SU-DHL-6 (cell line): ENCODE results near the gene PCNX3.

ENCODE experiments used
- H2AFZ ChIP-seq: fragments of 200-600 bp; sonication (generic); 2 replicates; pipeline ENCODE4 v1.6.1; 2014; ENCODE audit warnings: low read depth, mild to moderate bottlenecking, moderate library complexity, mixed read lengths, antibody characterized with exemption, low read length; ENCODE audit not compliant: severe bottlenecking
- H3F3A ChIP-seq: fragments of 200-600 bp; shearing (Covaris generic); 2 replicates; pipeline ENCODE4 v1.6.0; 2016; ENCODE audit warnings: antibody characterized with exemption, mild to moderate bottlenecking; ENCODE audit not compliant: insufficient read depth
- H3K27ac ChIP-seq: fragments of 200-600 bp; sonication (generic); 2 replicates; pipeline ENCODE4 v1.5.1; 2016; ENCODE audit warnings: low read depth, mild to moderate bottlenecking, low read length, moderate library complexity, mixed read lengths
- H3K27me3 ChIP-seq: fragments of 200-600 bp; sonication (generic), shearing (Covaris generic); 2 replicates; pipeline ENCODE4 v1.6.0; 2014; ENCODE audit warnings: mild to moderate bottlenecking, low read length
- H3K36me3 ChIP-seq: fragments of 200-600 bp; sonication (generic); 2 replicates; pipeline ENCODE4 v1.6.1; 2014; ENCODE audit warnings: mild to moderate bottlenecking, low read length, mixed read lengths
- H3K4me2 ChIP-seq: fragments of 300-600, 200-600 bp; shearing (Covaris generic), sonication (generic); 2 replicates; pipeline ENCODE4 v1.6.0; 2014; ENCODE audit warnings: low read length, low read depth, mild to moderate bottlenecking; ENCODE audit not compliant: poor library complexity, severe bottlenecking
- H3K4me3 ChIP-seq: fragments of 200-600 bp; sonication (generic); 2 replicates; pipeline ENCODE4 v1.5.1; 2014; ENCODE audit warnings: antibody characterized with exemption, low read length, mild to moderate bottlenecking, mixed read lengths; ENCODE audit not compliant: insufficient read depth, poor library complexity, severe bottlenecking
- H3K79me2 ChIP-seq: fragments of 200-600 bp; sonication (generic); 2 replicates; pipeline ENCODE4 v1.6.1; 2014; ENCODE audit warnings: mild to moderate bottlenecking, low read length, moderate library complexity; ENCODE audit not compliant: insufficient read depth
- H3K9ac ChIP-seq: fragments of 200-600 bp; sonication (generic); 2 replicates; pipeline ENCODE4 v1.7.0; 2014; ENCODE audit warnings: mild to moderate bottlenecking, low read length
- H3K9me2 ChIP-seq: fragments of 200-600 bp; sonication (generic); replicated peaks from 2 replicates; pipeline ENCODE4 v1.6.1; 2014; ENCODE audit warnings: low read length; ENCODE audit not compliant: insufficient read depth
- H3K9me3 ChIP-seq: fragments of 200-600 bp; sonication (generic); 2 replicates; pipeline ENCODE4 v1.6.1; 2014; ENCODE audit warnings: low read length, mixed read lengths; ENCODE audit not compliant: insufficient read depth
- H4K20me1 ChIP-seq: fragments of 200-600 bp; sonication (generic); 2 replicates; pipeline ENCODE4 v1.6.1; 2014; ENCODE audit warnings: low read depth, mild to moderate bottlenecking, antibody characterized with exemption, low read length, moderate library complexity, mixed read lengths
- EZH2phosphoT487 ChIP-seq: fragments of 200-600 bp; sonication (generic), shearing (Covaris generic); conservative IDR thresholded peaks from 2 replicates; pipeline ENCODE4 v1.6.1; 2018; ENCODE audit warnings: mild to moderate bottlenecking, antibody characterized with exemption, low read length, moderate library complexity, mixed read lengths
- TF ChIP-seq, protein P1 (sequence below): fragments of 200-600 bp; sonication (generic); IDR thresholded peaks from one replicate; pipeline ENCODE4 v1.5.1; 2017; ENCODE audit warnings: antibody characterized with exemption, mild to moderate bottlenecking, low read length, moderate library complexity; ENCODE audit not compliant: insufficient read depth, poor library complexity, severe bottlenecking

Gene PCNX3

DNA sequence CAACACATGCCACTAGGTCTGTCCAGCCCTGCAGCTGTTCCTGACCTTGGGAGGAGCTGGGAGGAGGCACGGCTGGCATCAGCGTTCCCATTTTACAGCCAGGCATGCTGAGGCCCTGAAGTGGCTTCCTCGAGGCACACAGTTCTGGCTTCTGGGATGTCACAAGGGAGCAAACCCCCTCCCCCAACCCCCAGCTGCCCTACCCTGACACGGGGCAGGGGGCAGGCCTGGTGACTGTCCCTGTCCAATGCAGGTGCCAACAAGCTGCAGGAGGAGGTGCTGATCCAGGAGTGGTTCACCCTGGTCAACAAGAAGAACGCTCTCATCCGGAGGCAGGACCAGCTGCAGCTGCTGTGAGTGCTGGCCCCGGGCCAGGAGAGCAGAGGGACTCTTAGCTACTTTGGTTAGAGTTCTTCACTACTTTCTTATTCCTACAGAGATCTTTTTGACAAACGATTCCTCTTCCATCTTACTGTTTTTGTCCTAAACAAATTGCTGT is 25.3 kb upstream of the PCNX3 start:
- H3K27ac ChIP-seq = no peak overlapping the region
- no peak overlapping the region for H2AFZ ChIP-seq
- H3K4me3 ChIP-seq = no peak overlapping the region
- H3K9me2 ChIP-seq = no peaks in the 10 kb centered on the region
- no peaks in the 10 kb centered on the region for H3K79me2 ChIP-seq
- no peaks in the 10 kb centered on the region for H3K9me3 ChIP-seq
- no peaks in the 10 kb centered on the region for H4K20me1 ChIP-seq
- no peak overlapping the region for H3K9ac ChIP-seq
- no peaks in the 10 kb centered on the region for H3K36me3 ChIP-seq
- H3F3A ChIP-seq = no peaks in the 10 kb centered on the region
- no peak overlapping the region for H3K4me2 ChIP-seq
- H3K27me3 ChIP-seq = no peaks in the 10 kb centered on the region
- no peak for TF ChIP-seq EZH2phosphoT487
- TF ChIP-seq, protein P1, sequence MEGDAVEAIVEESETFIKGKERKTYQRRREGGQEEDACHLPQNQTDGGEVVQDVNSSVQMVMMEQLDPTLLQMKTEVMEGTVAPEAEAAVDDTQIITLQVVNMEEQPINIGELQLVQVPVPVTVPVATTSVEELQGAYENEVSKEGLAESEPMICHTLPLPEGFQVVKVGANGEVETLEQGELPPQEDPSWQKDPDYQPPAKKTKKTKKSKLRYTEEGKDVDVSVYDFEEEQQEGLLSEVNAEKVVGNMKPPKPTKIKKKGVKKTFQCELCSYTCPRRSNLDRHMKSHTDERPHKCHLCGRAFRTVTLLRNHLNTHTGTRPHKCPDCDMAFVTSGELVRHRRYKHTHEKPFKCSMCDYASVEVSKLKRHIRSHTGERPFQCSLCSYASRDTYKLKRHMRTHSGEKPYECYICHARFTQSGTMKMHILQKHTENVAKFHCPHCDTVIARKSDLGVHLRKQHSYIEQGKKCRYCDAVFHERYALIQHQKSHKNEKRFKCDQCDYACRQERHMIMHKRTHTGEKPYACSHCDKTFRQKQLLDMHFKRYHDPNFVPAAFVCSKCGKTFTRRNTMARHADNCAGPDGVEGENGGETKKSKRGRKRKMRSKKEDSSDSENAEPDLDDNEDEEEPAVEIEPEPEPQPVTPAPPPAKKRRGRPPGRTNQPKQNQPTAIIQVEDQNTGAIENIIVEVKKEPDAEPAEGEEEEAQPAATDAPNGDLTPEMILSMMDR = no peak

DNA sequence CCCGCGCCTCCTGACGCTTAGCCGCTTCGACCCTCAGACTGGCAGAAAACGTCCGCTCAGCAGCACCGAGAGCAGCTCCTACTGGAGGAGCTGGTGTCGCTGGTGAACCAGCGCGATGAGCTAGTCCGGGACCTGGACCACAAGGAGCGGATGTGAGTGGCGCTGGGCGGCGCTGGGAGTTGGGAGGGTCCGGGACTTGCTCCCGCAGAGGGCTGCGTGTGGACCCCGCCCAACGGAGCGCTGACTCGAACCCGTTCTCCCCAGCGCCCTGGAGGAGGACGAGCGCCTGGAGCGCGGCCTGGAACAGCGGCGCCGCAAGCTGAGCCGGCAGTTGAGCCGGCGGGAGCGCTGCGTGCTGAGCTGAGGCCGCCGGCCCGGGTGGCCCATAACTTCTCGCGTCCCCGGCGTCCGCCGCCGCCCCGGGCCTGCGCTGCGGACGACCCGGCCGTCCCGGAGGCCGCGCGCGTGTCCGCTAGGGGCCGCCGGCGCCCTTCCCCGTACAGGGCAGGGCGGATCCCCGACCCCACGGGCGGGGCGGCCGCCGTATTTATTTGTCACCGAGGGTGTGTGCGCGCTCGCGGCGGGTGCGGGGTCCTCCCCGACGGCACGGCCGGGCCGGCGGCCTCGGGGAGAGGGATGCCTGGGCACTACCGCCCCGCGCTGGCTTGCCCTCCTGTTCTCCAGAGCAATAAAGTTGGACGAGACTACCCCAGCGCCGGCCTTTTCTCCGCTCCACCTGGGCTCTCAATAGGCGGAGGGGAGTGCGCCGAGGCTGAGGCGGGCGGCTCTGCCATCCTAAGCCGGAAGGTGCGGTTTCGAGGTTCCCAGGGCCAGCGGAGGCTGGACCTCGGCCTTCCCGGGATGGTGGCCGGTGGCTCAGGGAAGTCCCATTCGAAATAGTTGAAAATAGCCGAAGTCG is 23.4 kb upstream of the PCNX3 start:
- no peaks in the 10 kb centered on the region for H3K36me3 ChIP-seq
- TF ChIP-seq, protein P1 = no peak
- TF ChIP-seq EZH2phosphoT487 = no peak
- no peaks in the 10 kb centered on the region for H4K20me1 ChIP-seq
- H2AFZ ChIP-seq = no peak overlapping the region
- no peak overlapping the region for H3K9ac ChIP-seq
- no peaks in the 10 kb centered on the region for H3K9me3 ChIP-seq
- no peaks in the 10 kb centered on the region for H3K9me2 ChIP-seq
- H3K4me2 ChIP-seq = no peak overlapping the region
- no peak overlapping the region for H3K27ac ChIP-seq
- no peaks in the 10 kb centered on the region for H3F3A ChIP-seq
- H3K27me3 ChIP-seq = no peaks in the 10 kb centered on the region
- H3K79me2 ChIP-seq = no peaks in the 10 kb centered on the region
- no peak overlapping the region for H3K4me3 ChIP-seq

DNA sequence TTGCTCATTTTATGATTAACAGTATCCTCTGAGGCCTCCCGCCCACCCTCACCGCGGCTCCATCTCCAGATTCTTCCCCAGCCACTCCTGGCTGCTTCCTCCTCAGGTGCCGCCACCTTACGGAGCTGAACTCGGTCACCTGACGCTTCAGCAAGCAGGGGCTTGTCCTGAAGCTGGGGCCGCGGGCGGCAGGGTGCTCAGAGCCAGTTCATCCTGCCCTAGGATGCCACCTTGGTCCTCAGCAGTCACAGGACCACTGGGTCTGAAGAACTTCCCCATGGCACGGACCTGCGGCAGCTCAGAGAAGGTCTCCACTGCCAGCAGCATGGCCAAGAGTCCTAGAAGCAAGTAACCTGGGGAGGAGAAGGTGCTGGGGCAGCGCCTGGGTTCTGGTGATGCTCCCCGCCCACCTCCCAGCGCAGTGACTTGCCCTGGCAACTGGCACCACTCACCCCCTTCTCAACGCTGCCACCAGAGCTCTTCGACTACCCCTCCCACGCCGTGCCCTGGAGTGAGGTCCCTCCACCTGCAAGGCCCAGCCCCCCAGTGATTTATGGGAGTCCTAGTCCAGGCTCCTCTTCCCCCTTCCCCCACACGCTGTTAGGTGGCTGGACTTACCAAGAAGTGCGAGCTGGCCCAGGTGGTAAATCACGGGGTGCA is 22.6 kb upstream of the PCNX3 start:
- H4K20me1 ChIP-seq = no peaks in the 10 kb centered on the region

More for the DNA sequence above, 22.6 kb upstream of the PCNX3 start:
- Histone ChIP-seq H3K36me3 (no peaks in the 10 kb centered on the region), H3K79me2 (no peaks in the 10 kb centered on the region), H3K9me2 (no peaks in the 10 kb centered on the region), H3K9ac (no peak overlapping the region), H3F3A (no peaks in the 10 kb centered on the region), H3K27me3 (no peaks in the 10 kb centered on the region), H3K9me3 (no peaks in the 10 kb centered on the region), H3K27ac (no peak overlapping the region), H3K4me3 (no peak overlapping the region), H2AFZ (no peak overlapping the region), H3K4me2 (no peak overlapping the region)
- no peak for TF ChIP-seq EZH2phosphoT487
- TF ChIP-seq, protein P1 = no peak
